K562 treated with DMSO at 1 percent for 4 hours (cell line): ENCODE data around the gene TMEM203. TPM values are rescaled to one million over a fixed set of nuclear protein-coding genes. Genes with fewer than 3 reads are reported as not detected.

ENCODE experiments used
- total RNA-seq: library from RNA; unstranded; fragments of 300-600 nt; gene quantifications from 2 replicates; pipeline ENCODE4 v1.2.3, GENCODE V29; 2022; ENCODE audit not compliant: insufficient read depth

TMEM203 gene
- total RNA-seq = 35.0 and 40.6 TPM in 2 replicates

GRCh38 chr9:137205126-137206069 is at the start of gene TMEM203, which contains the start of gene NDOR1:
TSS of gene TMEM203 (minus strand) at chr9:137205648. CDS start at chr9:137205414, 234 bp downstream.
TSS of gene NDOR1 (plus strand) at chr9:137205700. CDS start at chr9:137205778, 78 bp downstream.

GRCh38 chr9:137254624-137255447 is 49.4 kb upstream of the TMEM203 start, which contains the start of gene NELFB:
TSS of gene NELFB (plus strand) at chr9:137255327.

GRCh38 chr9:137251194-137251461 is 45.7 kb upstream of the TMEM203 start, which contains the start of gene STPG3:
TSS of gene STPG3 (plus strand) at chr9:137251286. CDS start at chr9:137251287, 1 bp downstream.

GRCh38 chr9:137240841-137241489 is 35.5 kb upstream of the TMEM203 start, which contains the start of gene TUBB4B:
TSS of gene TUBB4B (plus strand) at chr9:137241287. CDS start at chr9:137241361, 74 bp downstream.

GRCh38 chr9:137230705-137231371 is 25.4 kb upstream of the TMEM203 start, which contains the start of gene SLC34A3:
TSS of gene SLC34A3 (plus strand) at chr9:137230901. CDS start at chr9:137231703, 802 bp downstream.

GRCh38 chr9:137227054-137227852 is 21.8 kb upstream of the TMEM203 start, which contains the start of gene RNF224:
TSS of gene RNF224 (plus strand) at chr9:137227502. CDS start at chr9:137228336, 834 bp downstream.

GRCh38 chr9:137224830-137225694 is 19.6 kb upstream of the TMEM203 start, which contains the start of gene CYSRT1:
TSS of gene CYSRT1 (plus strand) at chr9:137225174. CDS start at chr9:137225622, 448 bp downstream.

GRCh38 chr9:137222190-137223077 is 17.0 kb upstream of the TMEM203 start, which contains the start of gene RNF208:
TSS of gene RNF208 (minus strand) at chr9:137222240. CDS start at chr9:137221212, 1,028 bp downstream.

GRCh38 chr9:137200311-137201204 is 4.9 kb downstream of the TMEM203 start, which contains the start of gene TPRN:
TSS of gene TPRN (minus strand) at chr9:137200741. CDS start at chr9:137200711, 30 bp downstream.

GRCh38 chr9:137188490-137189296 is 16.8 kb downstream of the TMEM203 start, which contains the start of the genes ANAPC2 and SSNA1:
TSS of gene ANAPC2 (minus strand) at chr9:137188560. CDS start at chr9:137188532, 28 bp downstream.
TSS of gene SSNA1 (plus strand) at chr9:137188676. CDS start at chr9:137188727, 51 bp downstream.

GRCh38 chr9:137169896-137170358 is 35.5 kb downstream of the TMEM203 start, which contains the start of gene LRRC26:
TSS of gene LRRC26 (minus strand) at chr9:137170051. CDS start at chr9:137169943, 108 bp downstream.

Other genes starting within 250 kb of the TMEM203 start
- gene PTGDS, start 228.1 kb downstream of the TMEM203 start, total RNA-seq = 6.1 and 15.4 TPM in 2 replicates
- gene LCNL1, start 222.7 kb downstream of the TMEM203 start, total RNA-seq = not detected in 2 replicates
- gene PAXX, start 213.2 kb downstream of the TMEM203 start, total RNA-seq = 89.0 and 89.2 TPM in 2 replicates
- gene CLIC3, start 209.1 kb downstream of the TMEM203 start, total RNA-seq = 2.0 TPM in 1 of 2 replicates, not detected in the other
- 14.1 and 26.4 TPM in 2 replicates for gene ABCA2, start 177.4 kb downstream of the TMEM203 start, total RNA-seq
- gene FUT7, start 173.6 kb downstream of the TMEM203 start, total RNA-seq = not detected in 2 replicates
- 0.52 and 1.0 TPM in 2 replicates for gene NPDC1, start 159.5 kb downstream of the TMEM203 start, total RNA-seq
- gene ENTPD2, start 151.6 kb downstream of the TMEM203 start, total RNA-seq = not detected in 2 replicates
- gene SAPCD2, start 135.1 kb downstream of the TMEM203 start, total RNA-seq = 27.1 and 30.1 TPM in 2 replicates
- 9.4 and 14.1 TPM in 2 replicates for gene UAP1L1, start 128.1 kb downstream of the TMEM203 start, total RNA-seq
- 37.3 and 38.9 TPM in 2 replicates for gene MAN1B1, start 118.7 kb downstream of the TMEM203 start, total RNA-seq
- gene DPP7, start 90.9 kb downstream of the TMEM203 start, total RNA-seq = 228 and 246 TPM in 2 replicates
- not detected in 2 replicates for gene GRIN1, start 66.5 kb downstream of the TMEM203 start, total RNA-seq
- not detected in 2 replicates for gene LRRC26, start 35.6 kb downstream of the TMEM203 start, total RNA-seq
- not detected in 2 replicates for gene TMEM210, start 33.6 kb downstream of the TMEM203 start, total RNA-seq
- 32.5 and 40.5 TPM in 2 replicates for gene ANAPC2, start 17.1 kb downstream of the TMEM203 start, total RNA-seq
- gene SSNA1, start 17.0 kb downstream of the TMEM203 start, total RNA-seq = 203 and 207 TPM in 2 replicates
- 26.9 and 34.8 TPM in 2 replicates for gene TPRN, start 4.9 kb downstream of the TMEM203 start, total RNA-seq
- gene NDOR1, start 52 bp upstream of the TMEM203 start, total RNA-seq = 23.0 and 25.4 TPM in 2 replicates
- gene RNF208, start 16.6 kb upstream of the TMEM203 start, total RNA-seq = 6.2 and 6.7 TPM in 2 replicates
- 1.1 TPM in 1 of 2 replicates, not detected in the other for gene CYSRT1, start 19.5 kb upstream of the TMEM203 start, total RNA-seq
- 0.99 TPM in 1 of 2 replicates, not detected in the other for gene RNF224, start 21.9 kb upstream of the TMEM203 start, total RNA-seq
- gene SLC34A3, start 25.3 kb upstream of the TMEM203 start, total RNA-seq = not detected in 2 replicates
- 816 and 880 TPM in 2 replicates for gene TUBB4B, start 35.6 kb upstream of the TMEM203 start, total RNA-seq
- not detected in 2 replicates for gene STPG3, start 45.6 kb upstream of the TMEM203 start, total RNA-seq
- gene NELFB, start 49.7 kb upstream of the TMEM203 start, total RNA-seq = 84.5 and 89.8 TPM in 2 replicates
- gene TOR4A, start 72.1 kb upstream of the TMEM203 start, total RNA-seq = 49.5 and 59.8 TPM in 2 replicates
- gene NRARP, start 96.6 kb upstream of the TMEM203 start, total RNA-seq = 16.1 and 30.4 TPM in 2 replicates
- gene EXD3, start 217.5 kb upstream of the TMEM203 start, total RNA-seq = 9.8 TPM in 2 replicates
- gene NOXA1, start 217.7 kb upstream of the TMEM203 start, total RNA-seq = 1.1 and 1.8 TPM in 2 replicates
- gene ENTPD8, start 235.7 kb upstream of the TMEM203 start, total RNA-seq = not detected in 2 replicates